ENCODE data around the gene IFI44.

DNA sequence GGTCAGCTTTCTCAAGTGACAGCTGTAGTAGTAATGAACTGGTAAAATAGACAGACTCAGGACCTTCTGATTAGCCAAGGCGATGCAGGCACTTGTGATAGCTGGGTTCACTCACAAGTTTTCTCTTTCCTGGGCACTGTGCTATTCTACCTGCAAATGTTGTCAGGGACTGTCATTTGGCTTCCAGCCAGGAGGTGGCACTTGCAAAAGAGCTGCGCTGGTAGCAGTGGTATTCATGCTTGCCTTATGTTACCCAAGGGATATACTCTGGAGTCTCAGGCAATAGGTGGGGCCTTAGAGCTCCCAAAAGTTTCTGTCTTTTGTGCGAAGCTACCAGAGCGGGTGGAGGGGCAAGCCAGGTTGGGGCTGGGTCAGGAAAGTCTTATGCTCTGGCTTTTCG is 23.5 kb downstream of the IFI44 start:
- TF ChIP-seq POLR2A (IDR thresholded peaks at IDR 0.05): no peak
- TF ChIP-seq, protein P1, sequence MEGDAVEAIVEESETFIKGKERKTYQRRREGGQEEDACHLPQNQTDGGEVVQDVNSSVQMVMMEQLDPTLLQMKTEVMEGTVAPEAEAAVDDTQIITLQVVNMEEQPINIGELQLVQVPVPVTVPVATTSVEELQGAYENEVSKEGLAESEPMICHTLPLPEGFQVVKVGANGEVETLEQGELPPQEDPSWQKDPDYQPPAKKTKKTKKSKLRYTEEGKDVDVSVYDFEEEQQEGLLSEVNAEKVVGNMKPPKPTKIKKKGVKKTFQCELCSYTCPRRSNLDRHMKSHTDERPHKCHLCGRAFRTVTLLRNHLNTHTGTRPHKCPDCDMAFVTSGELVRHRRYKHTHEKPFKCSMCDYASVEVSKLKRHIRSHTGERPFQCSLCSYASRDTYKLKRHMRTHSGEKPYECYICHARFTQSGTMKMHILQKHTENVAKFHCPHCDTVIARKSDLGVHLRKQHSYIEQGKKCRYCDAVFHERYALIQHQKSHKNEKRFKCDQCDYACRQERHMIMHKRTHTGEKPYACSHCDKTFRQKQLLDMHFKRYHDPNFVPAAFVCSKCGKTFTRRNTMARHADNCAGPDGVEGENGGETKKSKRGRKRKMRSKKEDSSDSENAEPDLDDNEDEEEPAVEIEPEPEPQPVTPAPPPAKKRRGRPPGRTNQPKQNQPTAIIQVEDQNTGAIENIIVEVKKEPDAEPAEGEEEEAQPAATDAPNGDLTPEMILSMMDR (IDR thresholded peaks at IDR 0.05): no peak
- no peak for TF ChIP-seq EP300 (IDR thresholded peaks at IDR 0.05)
